MM.1S (cell line): Measurements from ENCODE around the gene NUP153.

ENCODE experiments used
- DNase-seq: peaks from one replicate; pipeline ENCODE4 v3.0.0-alpha.2; 2015
- H2AFZ ChIP-seq: fragments of 300-600 bp; sonication (generic); 2 replicates; pipeline ENCODE4 v1.6.0; 2016; ENCODE audit warnings: antibody characterized with exemption, low read length
- H3F3A ChIP-seq: fragments of 300-600 bp; sonication (generic); 2 replicates; pipeline ENCODE4 v1.6.1; 2016; ENCODE audit warnings: mild to moderate bottlenecking, antibody characterized with exemption, low read length, moderate library complexity, mixed read lengths; ENCODE audit not compliant: insufficient read depth
- H3K27ac ChIP-seq: fragments of 300-600 bp; sonication (generic); 2 replicates; pipeline ENCODE4 v1.5.1; 2016; ENCODE audit warnings: mild to moderate bottlenecking, low read length
- H3K27me3 ChIP-seq: fragments of 300-600 bp; sonication (generic); replicated peaks from 2 replicates; pipeline ENCODE4 v1.6.0; 2016; ENCODE audit warnings: low read length; ENCODE audit not compliant: insufficient read depth
- H3K36me3 ChIP-seq: fragments of 300-600 bp; sonication (generic); replicated peaks from 2 replicates; pipeline ENCODE4 v1.6.1; 2016; ENCODE audit warnings: mild to moderate bottlenecking, low read length, mixed read lengths; ENCODE audit not compliant: insufficient read depth
- H3K4me1 ChIP-seq: fragments of 300-600 bp; sonication (generic); 2 replicates; pipeline ENCODE4 v1.6.1; 2016; ENCODE audit warnings: low read length, mixed read lengths
- H3K4me2 ChIP-seq: fragments of 300-600 bp; sonication (generic); 2 replicates; pipeline ENCODE4 v1.6.0; 2016; ENCODE audit warnings: low read depth, low read length
- H3K4me3 ChIP-seq: fragments of 300-600 bp; sonication (generic); 2 replicates; pipeline ENCODE4 v1.5.1; 2016; ENCODE audit warnings: low read length, mixed read lengths
- H3K79me2 ChIP-seq: fragments of 300-600 bp; sonication (generic); 2 replicates; pipeline ENCODE4 v1.6.1; 2016; ENCODE audit warnings: mixed run types, low read length, mixed read lengths
- H3K9ac ChIP-seq: fragments of 300-600 bp; sonication (generic); 2 replicates; pipeline ENCODE4 v1.6.1; 2016; ENCODE audit warnings: low read length, mixed read lengths
- H3K9me2 ChIP-seq: fragments of 300-600 bp; sonication (generic); replicated peaks from 2 replicates; pipeline ENCODE4 v1.6.1; 2016; ENCODE audit warnings: mild to moderate bottlenecking, low read length, mixed read lengths; ENCODE audit not compliant: insufficient read depth
- H3K9me3 ChIP-seq: fragments of 300-600 bp; sonication (generic); replicated peaks from 2 replicates; pipeline ENCODE4 v1.6.1; 2016; ENCODE audit warnings: mild to moderate bottlenecking, low read length, mixed read lengths; ENCODE audit not compliant: insufficient read depth
- H4K20me1 ChIP-seq: fragments of 300-600 bp; sonication (generic); 2 replicates; pipeline ENCODE4 v1.6.1; 2016; ENCODE audit warnings: mild to moderate bottlenecking, low read length, moderate library complexity, mixed read lengths; ENCODE audit not compliant: insufficient read depth
- EZH2 ChIP-seq: fragments of 300-600 bp; sonication (generic); optimal IDR thresholded peaks from 2 replicates; pipeline ENCODE3; 2017; ENCODE audit warnings: low read depth, mild to moderate bottlenecking, antibody characterized with exemption, low read length, mixed read lengths
- EZH2phosphoT487 ChIP-seq: fragments of 300-600 bp; sonication (generic); IDR thresholded peaks from 2 replicates; pipeline ENCODE4 v1.6.1; 2018; ENCODE audit warnings: antibody characterized with exemption, low read length
- TF ChIP-seq, protein P1 (sequence below): fragments of 300-600 bp; sonication (generic); IDR thresholded peaks from 2 replicates; pipeline ENCODE4 v1.5.1; 2016; ENCODE audit warnings: antibody characterized with exemption, low read length, mixed read lengths

NUP153 gene

DNA sequence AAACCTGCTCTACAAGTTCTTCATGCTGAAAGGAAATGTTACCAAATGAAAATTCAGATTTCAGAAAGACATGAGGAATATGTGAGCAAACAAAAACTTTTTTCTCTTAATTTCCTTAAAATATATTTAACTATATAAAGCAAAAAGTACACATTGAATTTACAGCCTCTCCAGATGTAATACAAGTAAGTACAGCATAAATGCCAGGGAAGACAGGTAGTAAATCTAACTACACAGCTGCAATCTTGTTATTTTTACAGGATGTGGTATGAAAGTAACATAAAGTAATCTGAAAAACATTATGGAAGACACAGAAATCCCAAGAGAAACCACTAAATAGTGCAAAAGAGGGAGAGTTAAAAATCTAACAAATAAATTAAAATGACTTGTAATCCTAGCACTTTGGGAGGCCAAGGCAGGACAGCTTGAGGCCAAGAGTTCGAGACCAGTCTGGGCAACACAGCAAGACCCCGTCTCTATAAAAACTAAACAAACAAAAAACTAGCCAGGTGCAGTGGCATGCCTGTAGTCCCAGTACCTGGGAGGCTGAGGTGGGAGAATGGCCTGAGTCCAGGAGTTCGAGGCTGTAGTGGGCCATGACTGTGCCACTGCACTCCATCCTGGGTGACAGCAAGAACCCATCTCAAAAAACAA lies 55.9 kb downstream of the NUP153 start:
- H3K27ac ChIP-seq, result no peak overlapping the region
- H3K4me1 ChIP-seq, result no peaks in the 10 kb centered on the region
- no peak overlapping the region for H3K4me3 ChIP-seq
- peaks cover 56% of the 10 kb centered on the region for H3K79me2 ChIP-seq
- no peaks in the 10 kb centered on the region for H3K9me2 ChIP-seq
- 0 out of 2 replicates have a peak, but pooled peaks cover 3% of the 10 kb centered on the region for H4K20me1 ChIP-seq
- peaks cover 3% of the 10 kb centered on the region; the same call in 1 of the 2 replicates for H3F3A ChIP-seq
- H3K27me3 ChIP-seq, result no peaks in the 10 kb centered on the region
- no peak for DNase-seq
- no peak overlapping the region for H3K4me2 ChIP-seq
- peaks cover 19% of the 10 kb centered on the region for H3K36me3 ChIP-seq
- no peak overlapping the region for H2AFZ ChIP-seq
- TF ChIP-seq, protein P1, sequence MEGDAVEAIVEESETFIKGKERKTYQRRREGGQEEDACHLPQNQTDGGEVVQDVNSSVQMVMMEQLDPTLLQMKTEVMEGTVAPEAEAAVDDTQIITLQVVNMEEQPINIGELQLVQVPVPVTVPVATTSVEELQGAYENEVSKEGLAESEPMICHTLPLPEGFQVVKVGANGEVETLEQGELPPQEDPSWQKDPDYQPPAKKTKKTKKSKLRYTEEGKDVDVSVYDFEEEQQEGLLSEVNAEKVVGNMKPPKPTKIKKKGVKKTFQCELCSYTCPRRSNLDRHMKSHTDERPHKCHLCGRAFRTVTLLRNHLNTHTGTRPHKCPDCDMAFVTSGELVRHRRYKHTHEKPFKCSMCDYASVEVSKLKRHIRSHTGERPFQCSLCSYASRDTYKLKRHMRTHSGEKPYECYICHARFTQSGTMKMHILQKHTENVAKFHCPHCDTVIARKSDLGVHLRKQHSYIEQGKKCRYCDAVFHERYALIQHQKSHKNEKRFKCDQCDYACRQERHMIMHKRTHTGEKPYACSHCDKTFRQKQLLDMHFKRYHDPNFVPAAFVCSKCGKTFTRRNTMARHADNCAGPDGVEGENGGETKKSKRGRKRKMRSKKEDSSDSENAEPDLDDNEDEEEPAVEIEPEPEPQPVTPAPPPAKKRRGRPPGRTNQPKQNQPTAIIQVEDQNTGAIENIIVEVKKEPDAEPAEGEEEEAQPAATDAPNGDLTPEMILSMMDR, result no peak
- no peak for TF ChIP-seq EZH2phosphoT487
- TF ChIP-seq EZH2, result no peak
- no peak overlapping the region for H3K9ac ChIP-seq
- no peaks in the 10 kb centered on the region for H3K9me3 ChIP-seq

DNA sequence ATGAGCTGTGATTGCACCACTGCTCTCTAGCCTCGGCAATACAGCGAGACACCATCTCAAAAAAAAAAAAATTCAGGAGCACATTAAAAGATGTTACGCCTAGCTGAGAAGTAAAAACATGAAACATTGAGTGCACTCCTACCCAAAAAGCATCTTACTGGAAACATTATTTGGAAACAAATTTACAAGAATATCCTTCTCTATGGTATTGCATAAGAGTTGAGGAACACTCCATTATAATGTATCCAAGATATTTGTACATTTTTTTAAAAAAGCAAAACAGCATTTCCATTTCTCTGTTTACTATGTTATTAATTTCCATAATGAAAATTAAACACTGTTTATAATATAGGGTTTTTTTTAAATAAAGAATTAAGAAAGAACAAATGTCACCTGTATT lies 58.0 kb downstream of the NUP153 start:
- TF ChIP-seq EZH2, result no peak
- TF ChIP-seq, protein P1, result no peak
- TF ChIP-seq EZH2phosphoT487, result no peak
- Histone ChIP-seq H3K4me2 (no peak overlapping the region), H3K9me2 (no peaks in the 10 kb centered on the region), H3K9me3 (no peaks in the 10 kb centered on the region), H3K4me3 (no peak overlapping the region), H4K20me1 (0 out of 2 replicates have a peak, but pooled peaks cover 3% of the 10 kb centered on the region), H3K9ac (no peak overlapping the region), H3K27ac (no peak overlapping the region), H3K79me2 (peaks cover 43% of the 10 kb centered on the region), H2AFZ (no peak overlapping the region), H3K36me3 (peaks cover 24% of the 10 kb centered on the region), H3K27me3 (no peaks in the 10 kb centered on the region), H3F3A (peaks cover 3% of the 10 kb centered on the region; the same call in 1 of the 2 replicates), H3K4me1 (no peaks in the 10 kb centered on the region)
- DNase-seq, result no peak

DNA sequence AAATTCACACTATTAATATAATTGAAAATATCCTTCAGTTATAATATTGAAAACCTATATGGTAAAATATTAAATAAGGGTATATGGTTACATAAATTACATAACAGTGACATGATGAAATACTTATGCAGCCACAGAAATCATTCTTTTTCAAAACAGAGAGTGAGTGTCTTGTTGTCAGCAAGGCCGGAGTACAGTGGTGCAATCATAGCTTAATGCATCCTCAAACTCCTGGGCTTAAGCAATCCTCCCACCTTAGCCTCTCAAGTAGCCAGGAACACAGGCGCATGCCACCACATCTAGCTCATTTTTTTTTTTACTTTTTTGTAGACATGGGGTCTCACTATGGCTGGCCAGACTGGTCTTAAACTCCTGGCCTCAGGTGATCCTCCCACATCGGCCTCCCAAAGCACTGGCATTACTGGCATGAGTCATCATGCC lies 66.2 kb downstream of the NUP153 start:
- DNase-seq, result no peak
- no peak overlapping the region for H3K4me2 ChIP-seq
- H3K27ac ChIP-seq, result no peak overlapping the region
- H3K9me3 ChIP-seq, result no peaks in the 10 kb centered on the region
- H3K4me3 ChIP-seq, result no peak overlapping the region
- no peaks in the 10 kb centered on the region for H3F3A ChIP-seq
- H3K4me1 ChIP-seq, result no peaks in the 10 kb centered on the region
- no peak overlapping the region for H2AFZ ChIP-seq
- H3K27me3 ChIP-seq, result no peaks in the 10 kb centered on the region
- H3K9me2 ChIP-seq, result no peaks in the 10 kb centered on the region
- H3K36me3 ChIP-seq, result peaks cover 18% of the 10 kb centered on the region; the same call in 1 of the 2 replicates
- H4K20me1 ChIP-seq, result no peaks in the 10 kb centered on the region
- TF ChIP-seq, protein P1, result no peak
- TF ChIP-seq EZH2, result no peak
- TF ChIP-seq EZH2phosphoT487, result no peak
- peaks cover 59% of the 10 kb centered on the region for H3K79me2 ChIP-seq
- no peak overlapping the region for H3K9ac ChIP-seq
